Effector memory CD4-positive, alpha-beta T cell (primary cell): Measurements from ENCODE around the gene TMPRSS9.

Experiments
- DNase-seq, 3 donors: peaks; one replicate each; pipeline ENCODE4 v3.0.0-alpha.2; 2020
- H3K27ac ChIP-seq: 2 replicates; pipeline ENCODE4 v1.7.0; 2013; ENCODE audit warnings: mild to moderate bottlenecking, low read length, moderate library complexity; ENCODE audit not compliant: insufficient read depth, poor library complexity, severe bottlenecking
- H3K27me3 ChIP-seq: replicated peaks from 2 replicates; pipeline ENCODE4 v1.7.0; 2013; ENCODE audit warnings: mild to moderate bottlenecking, low read length; ENCODE audit not compliant: insufficient read depth, control insufficient read depth, poor library complexity, severe bottlenecking
- H3K36me3 ChIP-seq: 2 replicates; pipeline ENCODE4 v1.7.0; 2013; ENCODE audit warnings: mild to moderate bottlenecking, low read length, moderate library complexity; ENCODE audit not compliant: control insufficient read depth, insufficient read depth
- H3K4me1 ChIP-seq: 2 replicates; pipeline ENCODE4 v1.7.0; 2013; ENCODE audit warnings: low read length, mild to moderate bottlenecking; ENCODE audit not compliant: control insufficient read depth, insufficient read depth, poor library complexity, severe bottlenecking
- H3K4me3 ChIP-seq: 2 replicates; pipeline ENCODE4 v1.7.0; 2013; ENCODE audit warnings: low read length, low read depth, mild to moderate bottlenecking; ENCODE audit not compliant: insufficient read depth, poor library complexity, severe bottlenecking
- H3K9me3 ChIP-seq: 2 replicates; pipeline ENCODE4 v1.7.0; 2013; ENCODE audit warnings: mild to moderate bottlenecking, low read length, moderate library complexity; ENCODE audit not compliant: control insufficient read depth

Gene TMPRSS9

DNA sequence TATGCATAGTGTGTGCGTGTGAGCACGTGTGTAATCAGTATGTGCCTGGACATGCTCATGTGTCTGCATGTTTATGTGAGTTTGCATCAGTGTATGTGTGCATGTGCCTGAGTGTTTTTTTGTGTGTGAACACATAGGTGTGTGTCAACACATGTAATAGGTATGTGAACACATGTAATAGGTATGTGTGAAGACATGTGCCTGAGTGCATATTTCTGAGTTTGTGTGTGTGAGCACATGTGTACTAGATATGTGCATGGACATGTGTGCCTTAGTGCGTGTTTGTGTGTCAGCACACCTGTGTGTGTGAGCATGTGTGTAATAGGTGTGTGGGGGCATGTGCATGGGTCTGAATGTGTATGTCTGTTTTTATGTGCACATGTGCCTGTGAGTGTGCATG, 24.2 kb upstream of the TMPRSS9 start:
- Histone ChIP-seq H3K4me1 (peaks cover 10% of the 10 kb centered on the region), H3K9me3 (no peaks in the 10 kb centered on the region), H3K4me3 (no peak overlapping the region), H3K27me3 (no peaks in the 10 kb centered on the region), H3K27ac (no peak overlapping the region), H3K36me3 (peaks cover 4% of the 10 kb centered on the region)
- DNase-seq = no peak

DNA sequence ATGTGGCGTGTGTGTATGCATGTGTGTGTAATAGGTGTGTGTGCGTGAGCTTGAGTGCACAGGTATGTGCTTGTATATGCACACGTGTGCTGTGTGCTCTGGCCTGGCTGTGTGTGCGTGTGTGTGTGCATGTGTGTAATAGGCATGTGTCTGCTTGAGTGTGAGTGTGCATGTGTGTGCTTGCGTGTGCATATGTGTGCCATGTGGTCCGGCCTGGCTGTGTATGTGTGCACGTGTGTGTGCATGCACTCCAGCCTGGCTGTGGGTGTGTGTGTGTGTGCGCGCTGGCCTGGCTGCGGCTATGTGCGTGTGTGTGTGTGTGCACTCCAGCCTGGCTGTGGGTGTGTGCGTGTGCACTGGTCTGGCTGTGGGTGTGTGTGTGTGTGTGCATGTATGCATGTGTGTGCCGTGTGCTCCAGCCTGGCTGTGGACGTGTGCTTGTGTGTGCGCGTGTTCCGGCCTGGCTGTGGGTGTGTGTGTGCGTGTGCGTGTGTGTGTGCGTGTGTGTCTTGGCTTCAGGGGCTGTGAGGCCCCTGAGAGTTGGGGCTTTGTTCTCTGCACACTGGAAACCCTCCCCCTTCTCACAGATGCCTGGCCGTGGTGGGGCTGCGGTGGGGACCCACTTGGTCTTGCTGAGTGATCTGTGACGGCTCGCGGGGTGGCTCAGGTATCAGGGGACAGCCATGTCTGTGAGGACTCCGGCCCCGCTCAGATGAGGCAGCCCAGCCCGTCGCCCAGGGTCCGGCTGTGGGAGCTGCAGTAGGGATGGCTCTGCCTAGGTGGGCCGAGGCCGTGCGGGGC, 23.3 kb upstream of the TMPRSS9 start:
- Histone ChIP-seq H3K4me1 (peaks cover 8% of the 10 kb centered on the region), H3K27ac (no peak overlapping the region), H3K36me3 (peaks cover 9% of the 10 kb centered on the region), H3K4me3 (no peak overlapping the region), H3K27me3 (no peaks in the 10 kb centered on the region), H3K9me3 (no peaks in the 10 kb centered on the region)
- no peak for DNase-seq

DNA sequence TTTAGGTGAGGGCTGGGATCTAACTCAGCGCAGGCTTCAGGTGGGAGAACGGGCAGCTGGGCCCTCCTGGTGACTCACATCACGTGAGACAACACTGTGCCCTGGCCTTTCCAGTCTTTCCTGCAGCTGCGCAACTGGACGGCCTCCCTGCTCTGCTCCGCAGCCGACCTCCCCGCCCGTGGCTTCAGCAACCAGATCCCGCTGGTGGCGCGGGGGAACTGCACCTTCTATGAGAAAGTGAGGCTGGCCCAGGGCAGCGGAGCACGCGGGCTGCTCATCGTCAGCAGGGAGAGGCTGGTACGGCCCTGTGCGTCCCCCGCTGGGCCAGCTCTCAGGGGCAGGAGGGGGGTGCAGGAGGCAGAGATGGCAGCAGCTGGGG, 22.7 kb upstream of the TMPRSS9 start:
- no peak for DNase-seq
- peaks cover 9% of the 10 kb centered on the region for H3K36me3 ChIP-seq
- H3K27ac ChIP-seq = no peak overlapping the region

DNA sequence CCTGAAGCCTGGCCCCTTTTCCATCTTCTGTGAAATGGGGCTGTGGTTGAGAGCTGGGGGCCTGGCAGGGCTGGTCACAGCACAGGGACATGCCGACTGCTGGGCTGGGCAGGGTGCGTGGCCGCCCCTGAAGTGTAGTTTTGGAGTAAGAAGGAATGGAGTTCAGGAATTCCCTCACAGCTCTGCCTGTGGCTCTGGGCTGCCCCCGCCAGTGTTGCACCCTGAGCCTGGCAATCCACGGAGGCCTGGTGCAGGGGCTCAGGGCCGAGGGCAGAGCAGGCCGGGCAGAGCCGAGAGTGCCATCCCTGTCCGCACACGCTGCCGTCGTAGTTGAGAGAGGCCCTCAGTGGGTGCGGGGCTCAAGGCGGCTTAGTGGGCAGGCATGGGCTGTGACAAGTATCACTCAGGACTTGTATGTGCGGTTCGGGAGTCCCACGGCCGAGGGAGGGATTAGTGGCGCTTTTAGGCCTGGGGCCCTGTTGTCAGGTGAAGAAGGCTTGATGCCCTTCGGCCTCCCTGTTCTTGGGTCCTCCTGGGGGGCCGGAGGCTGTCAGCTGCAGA, 21.9 kb upstream of the TMPRSS9 start:
- no peaks in the 10 kb centered on the region for H3K27me3 ChIP-seq
- H3K4me1 ChIP-seq = no peaks in the 10 kb centered on the region
- H3K9me3 ChIP-seq = no peaks in the 10 kb centered on the region
- DNase-seq = no peak
- no peak overlapping the region for H3K4me3 ChIP-seq
- H3K36me3 ChIP-seq = peaks cover 9% of the 10 kb centered on the region
- no peak overlapping the region for H3K27ac ChIP-seq

More for the DNA sequence above, 22.7 kb upstream of the TMPRSS9 start:
- peaks cover 2% of the 10 kb centered on the region for H3K4me1 ChIP-seq
- H3K9me3 ChIP-seq = no peaks in the 10 kb centered on the region
- H3K27me3 ChIP-seq = no peaks in the 10 kb centered on the region
- no peak overlapping the region for H3K4me3 ChIP-seq

DNA sequence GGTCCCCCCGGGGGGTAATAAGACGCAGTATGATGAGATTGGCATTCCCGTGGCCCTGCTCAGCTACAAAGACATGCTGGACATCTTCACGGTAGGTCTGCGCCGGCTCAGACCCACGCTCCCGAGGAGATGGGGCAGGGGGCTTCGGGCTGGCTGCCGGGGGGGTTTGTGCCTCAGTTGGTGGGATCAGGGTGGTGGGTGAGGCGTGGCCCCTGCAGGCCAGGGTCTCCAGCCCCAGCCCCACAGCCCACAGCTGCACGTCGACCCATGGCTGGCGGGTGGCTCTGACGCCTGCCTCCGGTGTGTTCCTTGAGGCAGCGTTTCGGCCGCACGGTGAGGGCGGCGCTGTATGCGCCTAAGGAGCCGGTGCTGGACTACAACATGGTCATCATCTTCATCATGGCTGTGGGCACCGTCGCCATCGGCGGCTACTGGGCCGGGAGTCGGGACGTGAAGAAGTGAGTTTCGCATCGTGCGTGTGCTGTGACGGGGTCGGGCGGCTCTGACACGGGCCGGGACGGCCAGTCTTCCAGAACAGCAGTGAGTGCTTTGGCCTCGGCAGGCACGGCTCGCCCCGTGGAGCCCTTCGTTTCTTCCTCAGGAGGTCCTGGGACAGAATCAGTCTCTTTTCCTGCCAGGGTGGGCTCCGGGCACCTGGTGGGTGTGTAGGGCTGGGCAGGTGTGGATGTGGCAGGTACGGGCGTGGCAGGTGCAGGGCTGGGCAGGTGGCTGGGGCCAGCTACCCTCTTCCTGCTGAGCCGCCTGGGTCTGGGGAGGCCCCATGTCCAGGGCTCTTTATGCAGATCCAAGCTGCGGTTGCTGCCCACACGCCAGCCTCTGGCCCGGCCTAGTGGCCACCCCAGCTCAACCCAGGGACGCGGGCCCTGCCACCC, 21.1 kb upstream of the TMPRSS9 start:
- no peak overlapping the region for H3K27ac ChIP-seq
- DNase-seq = no peak
- H3K4me1 ChIP-seq = no peaks in the 10 kb centered on the region
- H3K4me3 ChIP-seq = no peak overlapping the region
- no peaks in the 10 kb centered on the region for H3K27me3 ChIP-seq
- H3K36me3 ChIP-seq = peaks cover 9% of the 10 kb centered on the region
- no peaks in the 10 kb centered on the region for H3K9me3 ChIP-seq

DNA sequence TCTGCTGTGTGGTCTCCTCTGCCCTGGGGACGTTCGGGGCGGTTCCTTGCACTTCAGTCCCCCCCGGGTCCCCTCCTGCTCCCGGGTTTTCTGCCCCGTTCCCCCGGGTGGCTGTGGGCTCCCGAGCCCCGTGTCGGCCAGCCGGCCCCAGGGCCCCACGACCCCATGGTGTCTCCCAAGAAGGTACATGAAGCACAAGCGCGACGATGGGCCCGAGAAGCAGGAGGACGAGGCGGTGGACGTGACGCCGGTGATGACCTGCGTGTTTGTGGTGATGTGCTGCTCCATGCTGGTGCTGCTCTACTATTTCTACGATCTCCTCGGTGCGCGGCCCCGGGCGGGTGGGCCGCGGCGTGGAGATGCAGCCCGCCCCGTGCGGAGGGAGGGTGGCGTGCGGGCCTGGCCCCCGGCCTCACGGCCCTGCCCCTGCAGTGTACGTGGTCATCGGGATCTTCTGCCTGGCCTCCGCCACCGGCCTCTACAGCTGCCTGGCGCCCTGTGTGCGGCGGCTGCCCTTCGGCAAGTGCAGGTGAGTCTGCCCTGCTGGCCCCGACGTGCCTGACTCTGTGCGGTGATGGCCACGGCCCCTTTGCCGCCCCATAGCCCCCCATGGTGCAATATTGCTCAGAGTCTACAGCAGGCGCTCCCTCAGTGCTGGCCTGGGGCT, 20.3 kb upstream of the TMPRSS9 start:
- Histone ChIP-seq H3K4me3 (no peak overlapping the region), H3K27ac (no peak overlapping the region), H3K9me3 (no peaks in the 10 kb centered on the region), H3K4me1 (no peaks in the 10 kb centered on the region), H3K27me3 (no peaks in the 10 kb centered on the region), H3K36me3 (peaks cover 9% of the 10 kb centered on the region)
- DNase-seq = no peak

DNA sequence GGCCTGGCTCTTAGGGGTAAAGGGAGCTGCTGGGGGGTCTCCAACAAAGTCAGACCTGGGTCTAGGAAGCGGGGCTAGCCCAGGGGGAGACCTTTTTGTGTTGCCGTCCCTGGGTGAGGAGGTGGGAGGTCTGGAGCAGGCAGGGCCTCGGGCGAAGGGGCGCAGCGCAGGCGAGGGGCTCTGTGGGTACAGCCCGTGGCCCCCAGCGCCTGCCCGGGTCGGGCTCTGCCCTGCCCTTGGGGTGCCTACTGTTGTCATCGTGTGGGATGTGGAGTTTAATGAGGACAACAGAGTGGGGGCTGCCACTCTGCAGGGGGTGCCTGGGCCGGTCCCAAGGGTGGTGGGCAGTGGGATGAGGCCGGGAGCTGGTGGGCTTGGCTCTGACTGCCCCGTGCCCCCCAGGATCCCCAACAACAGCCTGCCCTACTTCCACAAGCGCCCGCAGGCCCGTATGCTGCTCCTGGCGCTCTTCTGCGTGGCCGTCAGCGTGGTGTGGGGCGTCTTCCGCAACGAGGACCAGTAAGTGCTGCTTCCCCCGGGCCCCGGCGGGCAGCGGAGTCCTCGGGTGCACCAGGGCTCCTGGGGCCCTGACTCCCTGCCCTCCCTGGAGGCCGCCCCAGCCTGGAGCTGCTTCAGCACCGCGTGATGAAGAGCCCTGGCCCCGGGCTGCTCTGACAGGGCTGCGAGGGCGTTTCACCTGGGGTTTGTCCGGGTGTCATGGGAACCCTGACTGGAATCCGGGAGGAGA, 19.4 kb upstream of the TMPRSS9 start:
- Histone ChIP-seq H3K36me3 (peaks cover 9% of the 10 kb centered on the region), H3K4me3 (no peak overlapping the region), H3K9me3 (no peaks in the 10 kb centered on the region), H3K27me3 (no peaks in the 10 kb centered on the region), H3K27ac (no peak overlapping the region), H3K4me1 (no peaks in the 10 kb centered on the region)
- DNase-seq = no peak

DNA sequence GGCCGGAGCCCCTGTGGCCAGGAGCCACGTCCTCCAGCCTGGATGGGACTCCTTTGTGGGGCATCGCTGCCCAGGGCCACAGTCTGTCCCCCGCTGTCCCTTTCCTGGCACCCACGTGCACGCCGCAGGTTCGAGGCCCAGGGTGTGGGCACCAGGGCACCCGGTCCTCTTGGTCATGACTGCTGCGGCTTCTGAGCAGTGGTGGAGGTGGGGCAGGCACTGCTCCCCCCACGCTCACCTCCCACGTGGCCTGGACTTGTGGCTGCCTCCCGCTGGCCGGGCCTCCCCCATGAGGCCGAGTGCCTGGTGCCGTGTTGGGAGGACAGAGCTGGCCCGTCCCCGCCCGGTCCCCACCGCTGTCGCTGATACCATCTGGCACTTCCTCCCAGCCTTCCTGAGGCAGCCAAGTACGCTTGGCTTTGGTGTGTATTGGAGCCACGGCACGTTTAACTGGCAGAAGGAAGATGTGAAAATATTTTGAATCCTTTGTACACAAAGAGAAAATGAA, 18.8 kb upstream of the TMPRSS9 start:
- Histone ChIP-seq H3K4me1 (no peaks in the 10 kb centered on the region), H3K9me3 (no peaks in the 10 kb centered on the region), H3K27ac (no peak overlapping the region), H3K36me3 (peaks cover 9% of the 10 kb centered on the region), H3K4me3 (no peak overlapping the region), H3K27me3 (no peaks in the 10 kb centered on the region)
- DNase-seq = no peak

DNA sequence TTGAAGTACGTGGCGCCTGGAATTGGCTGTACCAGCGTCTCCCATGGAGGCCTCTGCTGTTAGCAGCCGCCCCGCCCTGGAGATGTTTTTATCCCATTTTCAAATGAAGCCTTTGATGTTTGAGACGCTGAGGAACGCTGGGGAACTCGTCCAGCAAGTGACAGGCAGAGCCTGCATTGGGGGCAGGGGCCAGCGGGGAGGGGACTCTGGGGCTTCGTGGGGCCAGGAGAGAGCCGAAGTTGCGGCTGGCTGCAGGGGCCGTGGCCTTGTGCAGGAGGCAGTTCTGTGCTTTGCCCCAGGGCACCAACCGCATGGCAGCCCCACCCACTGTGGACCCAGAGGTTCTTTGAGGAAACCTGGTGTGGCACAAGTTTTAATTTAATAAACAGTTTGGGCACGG, 18.1 kb upstream of the TMPRSS9 start:
- H3K27ac ChIP-seq = no peak overlapping the region
- no peaks in the 10 kb centered on the region for H3K9me3 ChIP-seq
- no peaks in the 10 kb centered on the region for H3K4me1 ChIP-seq
- no peak overlapping the region for H3K4me3 ChIP-seq
- peaks cover 9% of the 10 kb centered on the region for H3K36me3 ChIP-seq
- H3K27me3 ChIP-seq = no peaks in the 10 kb centered on the region
- DNase-seq = no peak
